Endodermal cell (in vitro differentiated cells): Measurements from ENCODE around the gene CNOT4. TPM values are rescaled to one million over a fixed set of nuclear protein-coding genes. Genes with fewer than 3 reads are reported as not detected.

Source experiments
- DNase-seq: peaks from one replicate; pipeline ENCODE4 v3.0.0-alpha.2; 2017
- H3K27ac ChIP-seq: 2 replicates; pipeline ENCODE4 v1.5.1; 2013; ENCODE audit warnings: mild to moderate bottlenecking, low read depth, low read length, moderate library complexity
- H3K27me3 ChIP-seq: 2 replicates; pipeline ENCODE4 v1.6.1; 2013; ENCODE audit warnings: mild to moderate bottlenecking, low read length, moderate library complexity; ENCODE audit not compliant: insufficient read depth, control insufficient read depth, poor library complexity, severe bottlenecking
- H3K36me3 ChIP-seq: 2 replicates; pipeline ENCODE4 v1.7.0; 2013; ENCODE audit warnings: mild to moderate bottlenecking, low read length, moderate library complexity; ENCODE audit not compliant: control insufficient read depth, insufficient read depth
- H3K4me1 ChIP-seq: one replicate; pipeline ENCODE4 v1.7.0; 2013; ENCODE audit warnings: low read length; ENCODE audit not compliant: control insufficient read depth, insufficient read depth
- H3K4me3 ChIP-seq: 2 replicates; pipeline ENCODE4 v1.5.1; 2013; ENCODE audit warnings: mild to moderate bottlenecking, low read length, moderate library complexity
- H3K9ac ChIP-seq: 2 replicates; pipeline ENCODE4 v1.6.1; 2013; ENCODE audit warnings: mild to moderate bottlenecking, low read length, moderate library complexity; ENCODE audit not compliant: poor library complexity, severe bottlenecking; ENCODE audit errors: extremely low read depth
- H3K9me3 ChIP-seq: 2 replicates; pipeline ENCODE4 v1.6.1; 2013; ENCODE audit warnings: mild to moderate bottlenecking, low read length, moderate library complexity; ENCODE audit not compliant: control insufficient read depth
- H3K27ac Mint-ChIP-seq: 2 replicates; pipeline ENCODE4 v1.8.0; 2020; ENCODE audit warnings: mixed read lengths
- H3K27me3 Mint-ChIP-seq: 2 replicates; pipeline ENCODE4 v1.8.0; 2021; ENCODE audit warnings: mild to moderate bottlenecking, mixed read lengths; ENCODE audit not compliant: insufficient read depth
- H3K36me3 Mint-ChIP-seq: 2 replicates; pipeline ENCODE4 v1.8.0; 2020; ENCODE audit warnings: low read depth, mixed read lengths
- H3K4me1 Mint-ChIP-seq: 2 replicates; pipeline ENCODE4 v1.8.0; 2020; ENCODE audit warnings: mixed read lengths
- H3K4me3 Mint-ChIP-seq: 2 replicates; pipeline ENCODE4 v1.8.0; 2020; ENCODE audit warnings: mild to moderate bottlenecking, moderate library complexity, mixed read lengths
- H3K9me3 Mint-ChIP-seq: 2 replicates; pipeline ENCODE4 v1.8.0; 2020; ENCODE audit warnings: mild to moderate bottlenecking, mixed read lengths
- WGBS, 2 experiments: methylation state at CpG; one replicate each; pipeline versions ENCODE4 v1.1.5 to v1.1.7; 2013; ENCODE audit warnings: missing lambda C conversion rate in 2 of 2, mixed read lengths in 1 of 2; ENCODE audit not compliant: insufficient coverage in 1 of 2, insufficient read length in 1 of 2; 5-methylcytosine and 5-hydroxymethylcytosine counted together
- total RNA-seq, 2 donors: library from RNA; stranded (reverse); fragmentation: NEBNext Ultra II Directional in 1 of 2; extraction: Animal tissue kit (Norgen Biotek cat#: 25700) in 1 of 2; gene quantifications; 2 replicates in 1 of 2; 3 replicates in 1 of 2; pipeline ENCODE4 v1.2.1, GENCODE V29; 2021
- TF ChIP-seq, protein P1 (sequence below): fragments of 200-600 bp; sonication (generic); conservative IDR thresholded peaks from 2 replicates; pipeline ENCODE4 v1.5.0; 2021; ENCODE audit warnings: antibody characterized with exemption, mild to moderate bottlenecking

CNOT4 gene
- total RNA-seq, 2 donors from 2014 or later: 22.7 to 23.8 TPM

DNA sequence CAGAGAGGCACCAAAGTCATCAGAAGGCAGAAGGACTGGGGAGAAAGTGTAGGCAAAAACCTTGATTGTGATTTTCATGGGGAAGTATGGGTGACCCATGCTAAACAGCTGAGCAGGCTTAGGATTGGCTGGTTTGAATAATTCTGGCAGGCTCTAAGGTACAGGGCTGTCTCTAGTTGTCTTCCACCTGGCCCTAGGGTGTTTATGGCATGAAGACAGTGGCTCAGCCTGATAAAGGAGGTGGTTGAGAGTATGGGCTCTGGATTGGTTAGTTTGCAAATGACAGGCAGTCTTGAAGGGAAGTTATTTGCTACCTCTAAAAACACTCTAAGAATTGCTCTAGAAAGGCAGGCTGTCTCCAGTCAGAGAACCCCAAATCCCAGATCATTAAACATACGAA is 176.0 kb downstream of the CNOT4 start:
- no peaks in the 10 kb centered on the region for H3K9me3 ChIP-seq
- no peak overlapping the region for H3K27ac ChIP-seq
- Mint-ChIP-seq H3K9me3 (no peaks in the 10 kb centered on the region), H3K27ac (no peak overlapping the region), H3K27me3 (no peaks in the 10 kb centered on the region), H3K4me1 (peaks cover 4% of the 10 kb centered on the region), H3K4me3 (no peak overlapping the region), H3K36me3 (no peaks in the 10 kb centered on the region)
- H3K36me3 ChIP-seq: no peaks in the 10 kb centered on the region
- H3K9ac ChIP-seq: no peak overlapping the region
- no peaks in the 10 kb centered on the region for H3K4me1 ChIP-seq
- no peak overlapping the region for H3K4me3 ChIP-seq
- TF ChIP-seq, protein P1, sequence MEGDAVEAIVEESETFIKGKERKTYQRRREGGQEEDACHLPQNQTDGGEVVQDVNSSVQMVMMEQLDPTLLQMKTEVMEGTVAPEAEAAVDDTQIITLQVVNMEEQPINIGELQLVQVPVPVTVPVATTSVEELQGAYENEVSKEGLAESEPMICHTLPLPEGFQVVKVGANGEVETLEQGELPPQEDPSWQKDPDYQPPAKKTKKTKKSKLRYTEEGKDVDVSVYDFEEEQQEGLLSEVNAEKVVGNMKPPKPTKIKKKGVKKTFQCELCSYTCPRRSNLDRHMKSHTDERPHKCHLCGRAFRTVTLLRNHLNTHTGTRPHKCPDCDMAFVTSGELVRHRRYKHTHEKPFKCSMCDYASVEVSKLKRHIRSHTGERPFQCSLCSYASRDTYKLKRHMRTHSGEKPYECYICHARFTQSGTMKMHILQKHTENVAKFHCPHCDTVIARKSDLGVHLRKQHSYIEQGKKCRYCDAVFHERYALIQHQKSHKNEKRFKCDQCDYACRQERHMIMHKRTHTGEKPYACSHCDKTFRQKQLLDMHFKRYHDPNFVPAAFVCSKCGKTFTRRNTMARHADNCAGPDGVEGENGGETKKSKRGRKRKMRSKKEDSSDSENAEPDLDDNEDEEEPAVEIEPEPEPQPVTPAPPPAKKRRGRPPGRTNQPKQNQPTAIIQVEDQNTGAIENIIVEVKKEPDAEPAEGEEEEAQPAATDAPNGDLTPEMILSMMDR: no peak
- no peaks in the 10 kb centered on the region for H3K27me3 ChIP-seq
- no peak for DNase-seq
- 100% methylated on average over 1 of the region's 1 CpG; no CpG with 5 or more reads in 1 of the 2 experiments for WGBS, 2 experiments

DNA sequence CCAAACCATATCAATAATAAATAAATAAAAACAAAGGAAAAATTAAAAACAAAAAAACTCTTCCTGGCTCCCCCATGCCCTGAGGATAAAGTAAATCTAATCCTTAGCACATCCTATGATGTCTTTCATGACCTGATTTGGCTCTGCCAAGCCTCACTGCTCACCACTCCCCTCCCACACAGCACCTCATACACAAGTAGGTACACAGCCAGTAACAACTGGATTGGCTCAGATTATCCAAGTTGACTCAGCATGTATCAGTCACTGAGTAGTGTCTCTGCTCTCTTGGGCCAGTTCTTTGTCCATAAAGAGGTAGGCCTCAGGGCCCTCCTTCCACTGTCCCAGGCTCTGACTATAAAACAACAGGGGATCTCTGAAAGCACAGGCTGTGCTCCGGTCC is 176.7 kb downstream of the CNOT4 start:
- Histone ChIP-seq H3K36me3 (no peaks in the 10 kb centered on the region), H3K4me1 (no peaks in the 10 kb centered on the region), H3K27ac (no peak overlapping the region), H3K9me3 (no peaks in the 10 kb centered on the region), H3K27me3 (no peaks in the 10 kb centered on the region), H3K4me3 (no peak overlapping the region), H3K9ac (no peak overlapping the region)
- Mint-ChIP-seq H3K4me3 (no peak overlapping the region), H3K9me3 (no peaks in the 10 kb centered on the region), H3K4me1 (peaks cover 4% of the 10 kb centered on the region), H3K36me3 (no peaks in the 10 kb centered on the region), H3K27me3 (no peaks in the 10 kb centered on the region), H3K27ac (no peak overlapping the region)
- TF ChIP-seq, protein P1: no peak
- 88% methylated on average over 1 of the region's 1 CpG; no CpG with 5 or more reads in 1 of the 2 experiments for WGBS, 2 experiments
- no peak for DNase-seq

DNA sequence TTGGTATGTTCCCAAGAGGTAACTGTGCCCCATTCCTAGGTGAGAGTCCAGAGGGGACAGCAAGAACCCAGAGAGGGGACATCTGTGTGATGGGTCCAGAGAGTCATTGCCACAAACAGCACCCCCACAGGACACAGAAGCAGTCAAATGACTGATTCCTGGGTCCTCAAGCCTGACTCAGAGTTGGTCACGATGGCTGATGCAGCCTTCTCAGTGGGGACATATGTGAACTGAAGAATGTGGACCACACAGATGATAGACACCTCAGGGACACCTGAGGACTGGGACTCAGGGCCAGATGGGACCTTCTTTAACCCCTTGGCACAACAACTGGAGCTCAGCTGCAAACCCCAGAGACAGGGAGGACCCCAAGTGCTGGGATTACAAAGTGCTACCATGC is 179.8 kb downstream of the CNOT4 start:
- H3K27ac Mint-ChIP-seq: no peak overlapping the region
- no peaks in the 10 kb centered on the region for H3K36me3 Mint-ChIP-seq
- H3K9me3 ChIP-seq: peaks cover 5% of the 10 kb centered on the region
- 86 to 100% methylated on average over 1 of the region's 1 CpG for WGBS, 2 experiments
- no peaks in the 10 kb centered on the region for H3K4me1 ChIP-seq
- DNase-seq: no peak
- peaks cover 7% of the 10 kb centered on the region for H3K9me3 Mint-ChIP-seq
- no peaks in the 10 kb centered on the region for H3K36me3 ChIP-seq
- H3K27me3 Mint-ChIP-seq: peaks cover 4% of the 10 kb centered on the region
- peaks cover under 1% of the 10 kb centered on the region for H3K4me1 Mint-ChIP-seq
- no peak overlapping the region for H3K4me3 Mint-ChIP-seq
- H3K27ac ChIP-seq: no peak overlapping the region
- TF ChIP-seq, protein P1: no peak
- no peak overlapping the region for H3K9ac ChIP-seq
- H3K27me3 ChIP-seq: no peaks in the 10 kb centered on the region
- no peak overlapping the region for H3K4me3 ChIP-seq
